GM12892 (cell line): ENCODE results near the gene MEI4.
"Not testable (repeated sequence)": the region's sequence is repeated elsewhere in the genome, so short reads cannot be mapped to it uniquely, and the experiment has no call there.

Experiments
- POLR2A ChIP-seq: IDR thresholded peaks from 2 replicates; pipeline ENCODE4 v1.6.1; 2011; ENCODE audit warnings: low read depth, low read length, control low read depth
- POLR2AphosphoS5 ChIP-seq: IDR thresholded peaks from 2 replicates; pipeline ENCODE4 v1.6.1; 2011; ENCODE audit warnings: low read depth, low read length, control low read depth

DNA sequence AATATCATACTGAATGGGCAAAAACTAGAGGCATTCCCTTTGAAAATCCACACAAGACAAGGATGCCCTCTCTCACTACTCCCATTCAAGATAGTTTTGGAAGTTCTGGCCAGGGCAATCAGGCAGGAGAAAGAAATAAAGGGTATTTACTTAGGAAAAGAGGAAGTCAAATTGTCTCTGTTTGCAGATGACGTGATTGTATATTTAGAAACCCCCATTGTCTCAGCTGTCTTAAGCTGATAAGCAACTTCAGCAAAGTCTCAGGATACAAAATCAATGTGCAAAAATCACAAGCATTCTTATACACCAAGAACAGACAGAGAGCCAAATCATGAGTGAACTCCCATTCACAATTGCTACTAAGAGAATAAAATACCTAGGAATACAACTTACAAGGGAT is 99.3 kb downstream of the MEI4 start:
- not testable (repeated sequence) for TF ChIP-seq POLR2A, POLR2AphosphoS5
